H9 (cell line): ENCODE data around the gene ZNF800. TPM values are rescaled to one million over a fixed set of nuclear protein-coding genes. Genes with fewer than 3 reads are reported as not detected.

Experiments
- DNase-seq: peaks from one replicate; pipeline ENCODE4 v3.0.0-alpha.2; 2017
- H2AFZ ChIP-seq: one replicate; pipeline ENCODE4 v1.6.1; 2013; ENCODE audit warnings: mild to moderate bottlenecking, low read length, control low read depth, moderate library complexity
- H2AK5ac ChIP-seq: 2 replicates; pipeline ENCODE4 v1.6.1; 2013; ENCODE audit warnings: low read length, control low read depth, mixed read lengths; ENCODE audit not compliant: insufficient read length
- H2BK120ac ChIP-seq: one replicate; pipeline ENCODE4 v1.6.1; 2013; ENCODE audit warnings: low read depth, mild to moderate bottlenecking, low read length, control low read depth, inconsistent platforms; ENCODE audit not compliant: poor library complexity, severe bottlenecking
- H2BK12ac ChIP-seq: 2 replicates; pipeline ENCODE4 v1.6.1; 2013; ENCODE audit warnings: low read length, control low read depth, mixed read lengths, low read depth; ENCODE audit not compliant: insufficient read length
- H2BK15ac ChIP-seq: 2 replicates; pipeline ENCODE4 v1.6.1; 2013; ENCODE audit warnings: low read depth, low read length, control low read depth
- H2BK20ac ChIP-seq: one replicate; pipeline ENCODE4 v1.6.1; 2013; ENCODE audit warnings: low read depth, mild to moderate bottlenecking, low read length, control low read depth, inconsistent platforms; ENCODE audit not compliant: poor library complexity, severe bottlenecking
- H2BK5ac ChIP-seq: 2 replicates; pipeline ENCODE4 v1.6.1; 2013; ENCODE audit warnings: low read length, control low read depth, mixed read lengths; ENCODE audit not compliant: insufficient read length
- H3K14ac ChIP-seq: 2 replicates; pipeline ENCODE4 v1.6.1; 2013; ENCODE audit warnings: low read length, control low read depth; ENCODE audit not compliant: insufficient read depth
- H3K18ac ChIP-seq: 2 replicates; pipeline ENCODE4 v1.6.1; 2013; ENCODE audit warnings: low read depth, mild to moderate bottlenecking, mixed read lengths, low read length, control low read depth; ENCODE audit not compliant: insufficient read length
- H3K23ac ChIP-seq: 2 replicates; pipeline ENCODE4 v1.6.1; 2013; ENCODE audit warnings: low read length, control low read depth, mixed read lengths, low read depth; ENCODE audit not compliant: insufficient read length
- H3K23me2 ChIP-seq: 2 replicates; pipeline ENCODE4 v1.6.1; 2013; ENCODE audit warnings: low read depth, mild to moderate bottlenecking, mixed read lengths, low read length, control low read depth; ENCODE audit not compliant: insufficient read length, poor library complexity, severe bottlenecking
- H3K27ac ChIP-seq: 2 replicates; pipeline ENCODE4 v1.5.1; 2013; ENCODE audit warnings: low read length, control low read depth, mixed read lengths, low read depth; ENCODE audit not compliant: insufficient read length
- H3K27me3 ChIP-seq: 2 replicates; pipeline ENCODE4 v1.6.1; 2013; ENCODE audit warnings: low read length, control low read depth, inconsistent platforms; ENCODE audit not compliant: insufficient read depth
- H3K4ac ChIP-seq: 2 replicates; pipeline ENCODE4 v1.6.1; 2013; ENCODE audit warnings: low read depth, mild to moderate bottlenecking, control low read depth, inconsistent platforms, low read length, moderate library complexity
- H3K4me1 ChIP-seq: 2 replicates; pipeline ENCODE4 v1.6.1; 2013; ENCODE audit warnings: low read length, control low read depth, inconsistent platforms; ENCODE audit not compliant: insufficient read depth
- H3K4me2 ChIP-seq: 2 replicates; pipeline ENCODE4 v1.6.1; 2013; ENCODE audit warnings: low read length, control low read depth, mixed read lengths; ENCODE audit not compliant: insufficient read length, insufficient read depth
- H3K56ac ChIP-seq: 2 replicates; pipeline ENCODE4 v1.6.1; 2013; ENCODE audit warnings: low read depth, mild to moderate bottlenecking, mixed read lengths, low read length, control low read depth; ENCODE audit not compliant: insufficient read length
- H3K79me1 ChIP-seq: 2 replicates; pipeline ENCODE4 v1.6.1; 2013; ENCODE audit warnings: low read depth, mild to moderate bottlenecking, moderate library complexity, low read length, control low read depth, inconsistent platforms; ENCODE audit not compliant: insufficient read depth, poor library complexity, severe bottlenecking
- H3K79me2 ChIP-seq: 2 replicates; pipeline ENCODE4 v1.6.1; 2013; ENCODE audit warnings: low read length, control low read depth, inconsistent platforms; ENCODE audit not compliant: insufficient read depth
- H3K9ac ChIP-seq: 2 replicates; pipeline ENCODE4 v1.6.1; 2013; ENCODE audit warnings: low read length, control low read depth, mixed read lengths; ENCODE audit not compliant: insufficient read length; ENCODE audit errors: extremely low read depth
- H3K9me3 ChIP-seq: one replicate; pipeline ENCODE4 v1.6.1; 2013; ENCODE audit warnings: low read depth, low read length, inconsistent platforms; ENCODE audit not compliant: control insufficient read depth
- H3T11ph ChIP-seq: one replicate; pipeline ENCODE4 v1.6.1; 2013; ENCODE audit warnings: mild to moderate bottlenecking, low read length, control low read depth, inconsistent platforms
- H4K20me1 ChIP-seq: one replicate; pipeline ENCODE4 v1.6.1; 2013; ENCODE audit not compliant: control insufficient read depth, insufficient read length, insufficient read depth
- H4K5ac ChIP-seq: 2 replicates; pipeline ENCODE4 v1.6.1; 2013; ENCODE audit warnings: low read depth, mild to moderate bottlenecking, mixed read lengths, low read length, control low read depth; ENCODE audit not compliant: insufficient read length
- H4K8ac ChIP-seq: replicated peaks from 2 replicates; pipeline ENCODE4 v1.6.1; 2013; ENCODE audit warnings: low read length, control low read depth, mixed read lengths, low read depth; ENCODE audit not compliant: insufficient read length
- H4K91ac ChIP-seq: 2 replicates; pipeline ENCODE4 v1.6.1; 2013; ENCODE audit warnings: low read depth, mild to moderate bottlenecking, moderate library complexity, mixed read lengths, low read length, control low read depth; ENCODE audit not compliant: insufficient read length
- H3K27ac Mint-ChIP-seq, 3 experiments: 2 replicates in 2 of 3; 3 replicates in 1 of 3; pipeline ENCODE4 v1.8.0; 2020 to 2021; ENCODE audit warnings: mixed read lengths in 3 of 3, mild to moderate bottlenecking in 1 of 3, moderate library complexity in 1 of 3
- H3K27me3 Mint-ChIP-seq: 2 replicates; pipeline ENCODE4 v1.8.0; 2021; ENCODE audit warnings: low read depth, mild to moderate bottlenecking, moderate library complexity, mixed read lengths
- H3K36me3 Mint-ChIP-seq, 3 experiments: 2 replicates in 2 of 3; 3 replicates in 1 of 3; pipeline ENCODE4 v1.8.0; 2020 to 2021; ENCODE audit warnings: low read depth in 3 of 3, mixed read lengths in 3 of 3; ENCODE audit not compliant: insufficient read depth in 1 of 3
- H3K4me1 Mint-ChIP-seq, 2 experiments: 2 replicates each; pipeline ENCODE4 v1.8.0; 2020; ENCODE audit warnings: mixed read lengths in 2 of 2
- H3K4me3 Mint-ChIP-seq, 2 experiments: 2 replicates in 1 of 2; 3 replicates in 1 of 2; pipeline ENCODE4 v1.8.0; 2020 to 2021; ENCODE audit warnings: mild to moderate bottlenecking in 2 of 2, mixed read lengths in 2 of 2, moderate library complexity in 1 of 2
- H3K9me3 Mint-ChIP-seq, 2 experiments: 2 replicates in 1 of 2; 3 replicates in 1 of 2; pipeline ENCODE4 v1.8.0; 2020; ENCODE audit warnings: mild to moderate bottlenecking in 2 of 2, mixed read lengths in 2 of 2, moderate library complexity in 1 of 2
- WGBS: extraction: QIAGEN DNeasy Blood & Tissue Kit; methylation state at CpG from one replicate; pipeline ENCODE4 v1.1.7; 2013; ENCODE audit warnings: missing lambda C conversion rate, low lambda C conversion rate, mixed read lengths; ENCODE audit not compliant: insufficient read length; ENCODE audit errors: extremely low coverage; 5-methylcytosine and 5-hydroxymethylcytosine counted together
- total RNA-seq: library from RNA; stranded (reverse); gene quantifications from 2 replicates; pipeline ENCODE4 v1.2.1, GENCODE V29; 2021
- TF ChIP-seq, protein P1 (sequence below): fragments of 200-600 bp; sonication (generic); conservative IDR thresholded peaks from 3 replicates; pipeline ENCODE4 v1.8.0; 2021; ENCODE audit warnings: antibody characterized with exemption, mild to moderate bottlenecking

The ZNF800 gene
- total RNA-seq, 1 experiment from 2014 or later, result 11.0 TPM

GRCh38 chr7:127378537-127378936 lies 14.0 kb downstream of the ZNF800 start:
- no peak overlapping the region for H2AK5ac ChIP-seq
- no peak overlapping the region for H3K14ac ChIP-seq
- H2BK12ac ChIP-seq, result no peak overlapping the region
- Mint-ChIP-seq H3K36me3 (peaks cover 0 to 9% (median 0%) of the 10 kb centered on the region in 3 experiments; a peak in 3 of 7 replicates), H3K27ac (no peak overlapping the region), H3K27me3 (no peaks in the 10 kb centered on the region), H3K4me1 (peaks cover 6 to 9% of the 10 kb centered on the region in 2 experiments), H3K4me3 (no peak overlapping the region), H3K9me3 (no peaks in the 10 kb centered on the region)
- H3T11ph ChIP-seq, result no peak overlapping the region
- H2BK20ac ChIP-seq, result no peak overlapping the region
- no CpG with 5 or more reads among the region's 1 CpG for WGBS
- no peak overlapping the region for H3K23ac ChIP-seq
- H4K91ac ChIP-seq, result no peak overlapping the region
- H2BK15ac ChIP-seq, result no peak overlapping the region
- H3K9me3 ChIP-seq, result no peaks in the 10 kb centered on the region
- no peaks in the 10 kb centered on the region for H3K79me1 ChIP-seq
- TF ChIP-seq, protein P1, sequence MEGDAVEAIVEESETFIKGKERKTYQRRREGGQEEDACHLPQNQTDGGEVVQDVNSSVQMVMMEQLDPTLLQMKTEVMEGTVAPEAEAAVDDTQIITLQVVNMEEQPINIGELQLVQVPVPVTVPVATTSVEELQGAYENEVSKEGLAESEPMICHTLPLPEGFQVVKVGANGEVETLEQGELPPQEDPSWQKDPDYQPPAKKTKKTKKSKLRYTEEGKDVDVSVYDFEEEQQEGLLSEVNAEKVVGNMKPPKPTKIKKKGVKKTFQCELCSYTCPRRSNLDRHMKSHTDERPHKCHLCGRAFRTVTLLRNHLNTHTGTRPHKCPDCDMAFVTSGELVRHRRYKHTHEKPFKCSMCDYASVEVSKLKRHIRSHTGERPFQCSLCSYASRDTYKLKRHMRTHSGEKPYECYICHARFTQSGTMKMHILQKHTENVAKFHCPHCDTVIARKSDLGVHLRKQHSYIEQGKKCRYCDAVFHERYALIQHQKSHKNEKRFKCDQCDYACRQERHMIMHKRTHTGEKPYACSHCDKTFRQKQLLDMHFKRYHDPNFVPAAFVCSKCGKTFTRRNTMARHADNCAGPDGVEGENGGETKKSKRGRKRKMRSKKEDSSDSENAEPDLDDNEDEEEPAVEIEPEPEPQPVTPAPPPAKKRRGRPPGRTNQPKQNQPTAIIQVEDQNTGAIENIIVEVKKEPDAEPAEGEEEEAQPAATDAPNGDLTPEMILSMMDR, result no peak
- no peak overlapping the region for H2AFZ ChIP-seq
- H3K79me2 ChIP-seq, result no peaks in the 10 kb centered on the region
- H3K27me3 ChIP-seq, result no peaks in the 10 kb centered on the region
- H2BK120ac ChIP-seq, result no peak overlapping the region
- H2BK5ac ChIP-seq, result no peak overlapping the region
- H3K9ac ChIP-seq, result no peak overlapping the region
- H4K8ac ChIP-seq, result no peak overlapping the region
- H4K5ac ChIP-seq, result no peak overlapping the region
- no peaks in the 10 kb centered on the region for H3K4me1 ChIP-seq
- no peak overlapping the region for H3K4ac ChIP-seq
- H3K27ac ChIP-seq, result no peak overlapping the region
- no peak overlapping the region for H3K4me2 ChIP-seq
- no peak for DNase-seq
- H3K56ac ChIP-seq, result no peak overlapping the region
- H4K20me1 ChIP-seq, result no peaks in the 10 kb centered on the region
- no peak overlapping the region for H3K18ac ChIP-seq
- no peaks in the 10 kb centered on the region for H3K23me2 ChIP-seq
